ENCODE measurements around the gene AQP12B.

GRCh38 chr2:240716130-240716798 is 33.6 kb upstream of the AQP12B start:
- no peak for TF ChIP-seq CTCF (IDR thresholded peaks at IDR 0.05)
- TF ChIP-seq POLR2A (IDR thresholded peaks at IDR 0.05): no peak
